HG02763 (cell line): ENCODE results near the gene WLS.
A peak's percentile ranks its signal among the peaks of the same experiment; 100 is the strongest.

Experiments used
- ATAC-seq: cut with Tn5 transposase; IDR thresholded peaks from one replicate; pipeline ENCODE4 v1.9.1; 2021; ENCODE audit warnings: mild to moderate bottlenecking, moderate library complexity; ENCODE audit not compliant: unreplicated experiment

The WLS gene

GRCh38 chr1:68141071-68142021 lies 91.0 kb downstream of the WLS start:
- ATAC-seq: no peak

GRCh38 chr1:68140536-68140935 lies 91.8 kb downstream of the WLS start:
- ATAC-seq: no peak

DNA sequence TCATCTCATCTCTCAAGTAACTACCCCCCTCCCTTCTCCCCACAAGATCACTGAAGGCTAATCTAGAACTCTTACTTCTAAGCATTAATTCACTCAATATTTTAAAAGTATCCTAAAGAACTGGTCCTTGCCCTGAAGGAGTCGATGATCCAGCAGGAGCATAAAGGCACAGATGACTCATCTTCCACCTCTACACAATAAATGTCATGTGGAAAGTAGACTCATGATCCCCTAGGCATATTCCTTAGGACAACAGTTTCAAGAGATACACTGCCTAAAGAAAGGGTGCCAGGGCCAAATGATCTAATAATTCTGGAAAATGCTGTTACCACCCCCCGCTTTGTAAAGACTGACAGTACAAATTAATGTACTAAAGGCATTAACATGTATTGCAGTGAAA lies 96.1 kb downstream of the WLS start:
- no peak for ATAC-seq

DNA sequence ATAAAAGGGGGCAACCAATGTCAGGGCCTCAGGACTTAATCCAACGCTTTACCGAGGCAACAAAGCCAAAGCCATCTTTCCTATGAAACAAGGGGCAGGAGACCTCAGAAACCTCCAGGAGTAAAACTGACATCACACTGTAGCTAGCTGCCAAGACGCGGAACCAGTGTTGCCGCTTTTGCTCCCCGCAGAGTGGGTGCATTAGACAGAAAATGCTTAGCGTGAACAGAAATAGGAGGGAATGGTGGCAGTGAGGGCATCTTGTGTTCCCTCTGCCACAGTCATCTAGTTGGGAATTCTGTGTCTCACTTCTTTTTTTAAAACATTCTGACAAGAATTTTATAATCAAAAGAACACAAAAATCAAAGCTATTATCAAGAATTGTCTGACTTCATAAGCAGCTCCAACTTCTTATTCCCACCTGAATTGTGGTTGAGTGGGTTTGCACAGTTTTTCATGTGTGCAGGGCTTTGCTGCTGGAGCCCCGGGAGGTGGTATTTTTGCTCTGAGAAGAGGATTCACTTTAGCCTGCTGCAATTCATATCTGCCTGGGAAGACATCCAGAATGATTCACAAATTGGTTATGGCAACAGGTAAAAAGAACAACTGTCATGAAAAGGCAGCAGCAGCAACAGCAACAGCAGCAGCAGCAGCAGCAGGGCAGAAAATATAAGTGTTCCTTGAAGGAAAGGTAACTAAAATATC lies 99.7 kb downstream of the WLS start:
- ATAC-seq: no peak

GRCh38 chr1:68131261-68131660 lies 101.1 kb downstream of the WLS start:
- no peak for ATAC-seq

DNA sequence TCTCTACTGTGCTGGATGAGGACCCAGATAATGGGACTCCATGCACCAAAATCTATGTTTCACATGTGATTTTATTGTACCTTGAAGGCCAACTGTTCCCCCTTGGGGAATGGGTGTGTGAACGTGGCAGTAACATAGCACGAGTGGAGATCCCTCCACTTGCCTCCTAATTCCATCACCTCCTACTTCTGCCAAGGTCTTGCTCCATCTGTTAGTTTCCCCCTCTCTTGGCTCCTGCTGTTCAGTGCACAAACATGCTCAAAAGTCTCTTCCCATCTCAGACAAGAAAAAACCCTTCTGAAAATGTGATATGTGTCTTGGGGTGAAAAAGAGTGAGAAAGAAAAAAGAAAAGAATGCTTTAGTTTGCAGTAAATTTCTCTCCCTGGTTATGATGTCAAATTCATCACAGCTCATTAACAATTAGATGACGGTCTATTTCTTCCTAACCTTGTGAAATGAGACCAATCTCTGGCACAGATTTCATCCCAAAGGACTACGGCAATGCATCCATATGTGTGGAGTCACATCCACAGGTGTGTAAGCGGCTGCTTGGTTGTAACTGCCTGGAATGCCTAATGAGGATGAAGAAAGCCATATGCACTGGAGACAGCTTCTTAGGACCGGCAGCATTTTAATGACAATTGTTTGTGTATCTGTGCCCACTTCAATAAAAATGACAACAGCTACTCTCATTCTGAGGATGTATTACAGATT lies 102.6 kb downstream of the WLS start:
- ATAC-seq: no peak

GRCh38 chr1:68128820-68129219 lies 103.5 kb downstream of the WLS start:
- ATAC-seq: no peak

DNA sequence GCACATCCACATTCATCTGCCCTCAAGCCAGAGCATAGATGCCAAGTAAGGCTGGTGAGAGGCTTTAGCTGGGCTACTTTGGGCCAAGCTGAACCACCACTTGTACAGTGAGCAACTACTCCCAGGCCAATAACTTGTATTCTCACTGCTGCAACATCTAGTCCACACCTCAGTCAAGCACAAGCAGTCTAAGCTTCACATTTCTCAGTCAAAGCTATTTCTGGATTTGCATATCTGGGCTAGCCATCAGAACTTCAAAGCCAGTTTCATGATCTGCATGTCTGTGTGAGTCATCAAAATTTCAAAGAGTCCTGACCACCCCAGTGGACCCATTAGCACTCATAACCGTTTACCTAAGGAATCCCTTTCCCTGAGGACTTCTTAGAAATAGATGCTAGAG lies 104.2 kb downstream of the WLS start:
- no peak for ATAC-seq

GRCh38 chr1:68121536-68121935 lies 110.8 kb downstream of the WLS start:
- ATAC-seq: no peak

- ATAC-seq: peak; percentile 73
These were observed 112.1 kb downstream of the WLS start for GRCh38 chr1:68120136-68120791.

DNA sequence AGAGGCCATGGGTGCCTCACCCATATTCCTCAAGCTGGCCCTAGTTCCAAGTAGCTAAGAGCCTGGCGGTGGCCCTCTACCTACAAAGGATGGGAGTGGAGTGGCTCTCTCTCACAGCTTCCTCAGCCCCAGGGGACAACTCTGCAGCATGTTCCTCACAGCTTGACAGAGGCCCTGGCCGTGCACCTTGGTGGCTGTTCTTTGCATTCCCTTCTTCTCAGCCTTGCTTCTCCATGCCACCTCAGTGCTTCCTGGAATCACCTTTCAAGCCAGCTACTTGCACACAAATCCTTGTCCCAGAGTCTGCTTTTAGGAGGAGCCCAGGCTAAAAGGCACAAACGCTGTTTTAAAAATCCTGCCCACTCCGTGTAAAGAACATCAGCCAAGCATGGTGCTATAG lies 112.9 kb downstream of the WLS start:
- ATAC-seq: no peak

DNA sequence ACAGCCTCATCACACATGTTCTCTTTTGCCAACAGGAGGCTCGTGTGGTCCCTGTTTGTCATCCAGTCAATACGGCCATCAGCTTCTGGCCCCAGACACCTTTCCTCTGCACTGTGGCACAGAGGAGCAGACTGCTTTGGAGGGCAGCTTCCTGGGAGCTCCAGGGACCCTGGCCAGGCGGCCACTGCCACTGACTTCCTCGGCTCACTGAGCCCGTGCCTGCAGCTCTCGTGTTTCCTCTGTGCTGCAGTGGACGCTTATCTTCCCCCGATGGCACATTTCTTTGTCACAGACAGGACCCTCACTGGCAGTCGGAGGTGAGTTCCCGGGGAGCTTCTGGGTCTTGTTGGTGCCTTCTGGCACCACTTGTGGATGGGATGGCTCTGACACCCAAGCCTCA lies 114.9 kb downstream of the WLS start:
- ATAC-seq: no peak

GRCh38 chr1:68116643-68117235 lies 115.6 kb downstream of the WLS start:
- ATAC-seq: no peak

DNA sequence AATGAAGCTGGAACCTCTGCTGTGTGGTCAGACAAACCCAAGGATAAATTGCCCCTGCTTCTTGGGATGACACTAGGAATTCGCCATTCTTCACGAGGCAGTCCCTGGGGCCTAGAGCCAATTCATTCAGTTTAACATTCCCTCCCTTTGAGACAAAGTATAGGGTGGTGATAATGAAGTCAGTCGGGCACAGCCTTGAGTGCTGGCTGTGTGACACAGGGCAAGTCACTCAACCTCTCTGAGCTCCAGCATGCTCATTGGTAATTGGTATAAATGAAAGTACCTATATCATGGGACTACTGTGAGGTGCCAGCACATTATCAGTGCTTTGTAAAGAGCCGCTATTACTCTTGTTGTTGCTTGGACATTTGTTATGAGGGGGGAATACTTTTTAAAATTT lies 117.0 kb downstream of the WLS start:
- ATAC-seq: no peak

DNA sequence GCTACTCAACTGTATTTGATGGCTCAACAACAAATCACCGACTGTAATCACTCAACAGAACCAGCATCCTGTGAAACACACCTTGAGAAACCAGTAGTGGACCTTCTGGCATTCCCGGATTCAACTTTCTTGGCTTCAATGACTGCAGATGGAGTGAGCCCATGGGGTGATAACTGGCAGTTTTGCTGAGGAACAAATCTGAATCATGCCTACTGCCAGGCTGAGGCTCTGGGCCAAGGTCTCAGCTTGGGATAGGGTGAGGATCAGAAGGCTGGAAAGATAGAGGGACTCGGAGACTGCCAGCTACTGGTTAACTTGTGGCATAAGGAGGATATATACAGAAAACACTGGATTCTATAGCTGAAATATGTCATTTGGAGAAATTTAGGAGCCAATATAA lies 118.4 kb downstream of the WLS start:
- no peak for ATAC-seq

- no peak for ATAC-seq
These were observed 119.5 kb downstream of the WLS start for GRCh38 chr1:68112835-68113243.

DNA sequence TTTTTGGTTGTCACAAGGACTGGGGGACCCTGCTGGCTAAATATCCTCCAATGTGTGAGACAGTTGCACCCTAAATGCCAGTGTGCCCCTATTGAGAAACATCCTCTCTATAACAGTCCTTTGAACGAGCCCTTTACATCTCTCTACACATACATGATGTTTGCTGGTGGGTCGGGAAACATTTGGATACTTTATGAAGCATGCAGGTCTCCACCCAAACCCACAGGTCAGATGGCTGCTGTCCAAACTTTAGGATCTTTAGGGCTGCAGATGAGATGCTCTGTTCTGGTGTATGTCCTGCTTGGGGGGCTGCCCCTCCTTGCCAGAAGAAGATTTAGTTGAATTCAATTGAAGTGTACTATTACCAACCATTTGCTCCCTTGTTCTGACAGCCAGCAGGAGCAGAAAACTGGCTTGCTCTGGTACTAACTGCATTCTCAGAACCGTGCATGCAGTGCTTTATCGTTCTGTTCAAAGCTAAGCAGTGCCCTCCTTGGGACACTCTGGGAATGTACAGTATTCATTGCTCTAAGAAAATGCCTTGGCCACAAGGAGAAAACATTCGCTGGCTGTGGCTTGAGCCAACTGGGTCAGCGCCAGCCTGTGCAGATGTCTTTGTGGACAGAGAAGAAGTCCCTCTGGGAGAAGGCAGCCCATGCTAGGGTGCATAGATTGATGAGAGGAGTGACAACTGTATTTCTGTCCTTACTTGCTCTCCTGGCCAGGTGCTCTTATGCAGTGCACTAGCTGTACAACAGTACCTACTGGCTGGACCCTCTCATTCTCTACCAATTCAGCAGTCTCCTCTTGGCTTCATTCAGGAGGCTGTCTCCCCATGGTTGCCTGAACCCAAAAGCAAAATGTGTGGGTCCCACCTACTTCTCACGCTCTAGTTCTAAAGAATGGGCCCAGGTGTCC lies 120.5 kb downstream of the WLS start:
- ATAC-seq: no peak

GRCh38 chr1:68107771-68108170 lies 124.6 kb downstream of the WLS start:
- no peak for ATAC-seq

DNA sequence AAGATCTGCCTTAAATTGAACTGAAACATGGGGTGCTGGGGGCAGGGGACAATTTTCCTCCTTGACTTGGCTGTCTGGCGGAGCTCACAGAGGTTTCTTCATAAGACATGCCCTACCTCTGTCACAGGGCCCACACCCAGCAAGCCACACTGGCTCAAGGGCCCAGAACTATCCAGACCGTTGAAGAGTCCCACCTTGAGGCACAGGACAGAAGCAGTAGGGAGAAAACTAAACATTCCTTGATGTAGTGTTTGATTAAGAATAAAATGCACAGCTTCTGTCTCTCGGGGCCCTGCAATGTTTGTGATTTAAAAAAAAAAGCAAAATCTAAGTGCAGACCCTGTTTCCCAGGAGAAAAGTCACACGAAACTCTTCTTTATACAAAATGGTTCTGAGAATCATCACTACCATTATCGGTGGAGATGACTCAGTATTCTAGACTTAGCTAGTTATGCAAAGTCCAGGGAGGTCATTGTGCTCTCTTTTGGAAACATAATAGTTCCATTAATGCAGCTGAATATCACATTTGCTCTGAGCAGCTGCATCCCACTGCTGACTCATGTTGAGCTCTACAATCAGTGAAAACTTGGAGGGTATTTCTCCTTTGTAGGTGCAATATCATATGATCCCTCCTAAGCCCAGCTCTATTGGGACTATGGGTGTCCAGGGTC lies 128.3 kb downstream of the WLS start:
- ATAC-seq: no peak
